HG03095 (cell line): Measurements from ENCODE around the gene CSPG4.
"Not testable (repeated sequence)": the region's sequence is repeated elsewhere in the genome, so short reads cannot be mapped to it uniquely, and the experiment has no call there.

Source experiments
- ATAC-seq: cut with Tn5 transposase; IDR thresholded peaks from one replicate; pipeline ENCODE4 v1.9.1; 2021; ENCODE audit warnings: moderate library complexity; ENCODE audit not compliant: unreplicated experiment

Gene CSPG4, protein sequence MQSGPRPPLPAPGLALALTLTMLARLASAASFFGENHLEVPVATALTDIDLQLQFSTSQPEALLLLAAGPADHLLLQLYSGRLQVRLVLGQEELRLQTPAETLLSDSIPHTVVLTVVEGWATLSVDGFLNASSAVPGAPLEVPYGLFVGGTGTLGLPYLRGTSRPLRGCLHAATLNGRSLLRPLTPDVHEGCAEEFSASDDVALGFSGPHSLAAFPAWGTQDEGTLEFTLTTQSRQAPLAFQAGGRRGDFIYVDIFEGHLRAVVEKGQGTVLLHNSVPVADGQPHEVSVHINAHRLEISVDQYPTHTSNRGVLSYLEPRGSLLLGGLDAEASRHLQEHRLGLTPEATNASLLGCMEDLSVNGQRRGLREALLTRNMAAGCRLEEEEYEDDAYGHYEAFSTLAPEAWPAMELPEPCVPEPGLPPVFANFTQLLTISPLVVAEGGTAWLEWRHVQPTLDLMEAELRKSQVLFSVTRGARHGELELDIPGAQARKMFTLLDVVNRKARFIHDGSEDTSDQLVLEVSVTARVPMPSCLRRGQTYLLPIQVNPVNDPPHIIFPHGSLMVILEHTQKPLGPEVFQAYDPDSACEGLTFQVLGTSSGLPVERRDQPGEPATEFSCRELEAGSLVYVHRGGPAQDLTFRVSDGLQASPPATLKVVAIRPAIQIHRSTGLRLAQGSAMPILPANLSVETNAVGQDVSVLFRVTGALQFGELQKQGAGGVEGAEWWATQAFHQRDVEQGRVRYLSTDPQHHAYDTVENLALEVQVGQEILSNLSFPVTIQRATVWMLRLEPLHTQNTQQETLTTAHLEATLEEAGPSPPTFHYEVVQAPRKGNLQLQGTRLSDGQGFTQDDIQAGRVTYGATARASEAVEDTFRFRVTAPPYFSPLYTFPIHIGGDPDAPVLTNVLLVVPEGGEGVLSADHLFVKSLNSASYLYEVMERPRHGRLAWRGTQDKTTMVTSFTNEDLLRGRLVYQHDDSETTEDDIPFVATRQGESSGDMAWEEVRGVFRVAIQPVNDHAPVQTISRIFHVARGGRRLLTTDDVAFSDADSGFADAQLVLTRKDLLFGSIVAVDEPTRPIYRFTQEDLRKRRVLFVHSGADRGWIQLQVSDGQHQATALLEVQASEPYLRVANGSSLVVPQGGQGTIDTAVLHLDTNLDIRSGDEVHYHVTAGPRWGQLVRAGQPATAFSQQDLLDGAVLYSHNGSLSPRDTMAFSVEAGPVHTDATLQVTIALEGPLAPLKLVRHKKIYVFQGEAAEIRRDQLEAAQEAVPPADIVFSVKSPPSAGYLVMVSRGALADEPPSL (N-terminal part only)

DNA sequence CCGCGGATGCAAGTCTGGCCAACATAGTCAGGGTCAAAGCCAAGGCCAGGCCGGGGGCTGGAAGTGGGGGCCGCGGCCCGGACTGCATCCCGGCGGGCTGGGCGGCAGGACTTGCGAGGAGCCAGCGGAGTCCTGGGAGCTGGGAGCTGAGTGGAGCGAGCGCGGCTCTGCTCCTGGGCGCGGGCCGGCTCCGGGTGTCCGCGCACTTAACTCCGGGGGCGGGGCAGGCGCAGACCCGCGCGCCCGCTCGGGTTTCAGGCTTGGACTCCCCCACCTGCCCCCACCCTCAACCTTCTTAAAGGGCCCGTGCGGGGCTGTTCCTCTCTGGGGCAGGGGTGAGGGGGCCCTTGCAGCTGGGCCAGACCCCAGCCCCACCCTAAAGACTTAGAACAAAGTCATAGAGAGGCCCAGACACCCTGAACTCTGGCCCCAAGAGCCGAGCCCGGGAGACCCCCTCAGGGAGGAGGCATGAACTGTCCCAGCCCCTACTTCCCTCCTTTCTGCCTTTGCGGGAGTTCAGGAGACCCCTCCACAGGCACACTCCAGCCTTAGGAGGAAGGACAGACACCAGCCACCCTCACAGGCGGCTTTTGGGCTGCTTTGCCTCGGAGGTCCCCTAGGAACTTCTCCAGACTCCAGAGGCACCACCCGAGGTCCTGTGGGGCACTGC, at the start of gene CSPG4:
Gene CSPG4, minus strand, starts transcription at position 181 of the 670 bp plus-strand sequence. Its CDS starts 93 bp downstream, at position 88.
- no peak for ATAC-seq

DNA sequence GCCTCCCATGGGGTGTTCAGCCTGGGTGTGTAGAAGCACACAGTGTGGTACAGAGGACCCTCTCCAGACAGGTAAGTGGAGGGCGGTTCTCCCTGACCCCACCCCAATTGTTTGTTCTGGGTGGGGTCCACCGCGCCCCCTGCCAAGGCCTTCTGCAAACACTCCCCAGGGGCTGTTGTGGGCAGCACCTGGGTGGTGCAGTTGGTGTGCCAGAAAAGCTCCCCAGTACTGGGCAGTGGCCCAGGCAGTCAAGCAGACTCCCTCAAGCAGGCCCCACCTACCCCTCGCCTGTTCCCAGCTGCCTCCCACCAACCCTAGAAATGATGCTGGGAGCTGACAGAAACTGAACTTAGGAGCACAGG, 49.7 kb upstream of the CSPG4 start:
- ATAC-seq: not testable (repeated sequence)

DNA sequence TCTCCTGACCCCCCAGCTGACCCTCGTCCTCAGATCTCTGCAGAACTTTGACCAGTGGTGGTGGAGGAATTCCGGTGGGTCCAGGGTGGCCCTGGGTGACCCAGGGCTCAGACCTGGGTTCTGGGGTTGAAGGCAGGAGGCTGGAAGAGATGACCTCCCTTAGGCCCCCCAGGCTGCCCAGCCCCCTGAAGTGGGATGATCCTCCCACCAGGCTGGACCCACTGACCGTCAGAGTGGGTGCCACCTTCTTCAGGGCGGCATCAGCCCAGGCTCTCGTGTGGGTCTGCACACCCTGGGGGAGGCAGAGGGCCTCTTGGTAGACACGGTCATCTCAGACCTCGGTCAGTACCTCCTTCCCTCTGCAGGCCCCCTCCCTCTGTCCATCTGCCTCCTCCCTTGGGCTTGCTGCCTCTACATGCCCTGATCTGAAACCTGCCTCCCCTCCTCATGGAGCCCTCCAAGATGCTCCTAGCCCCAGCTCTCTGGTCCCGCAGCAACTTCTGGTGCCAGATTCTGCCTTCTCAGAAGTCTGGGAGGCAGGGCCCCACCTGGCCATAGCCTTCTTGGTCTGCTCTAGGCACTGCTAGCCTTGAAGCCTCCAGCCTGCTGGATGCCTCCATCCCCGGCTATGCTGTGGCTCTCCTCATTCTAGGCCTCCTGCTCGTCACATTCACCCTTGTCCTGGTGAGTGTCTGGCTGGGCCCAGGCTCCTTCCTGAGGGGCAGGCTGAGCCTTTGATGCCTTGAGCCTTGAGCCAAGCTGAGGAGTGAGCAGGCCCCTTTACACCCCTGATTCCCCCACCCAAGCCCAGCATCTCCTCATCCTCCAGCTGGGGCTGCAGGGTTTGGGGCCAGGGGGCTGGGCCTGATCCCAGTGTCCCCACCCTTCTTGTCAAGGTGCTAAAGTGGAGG, 49.1 kb upstream of the CSPG4 start:
- no peak for ATAC-seq

DNA sequence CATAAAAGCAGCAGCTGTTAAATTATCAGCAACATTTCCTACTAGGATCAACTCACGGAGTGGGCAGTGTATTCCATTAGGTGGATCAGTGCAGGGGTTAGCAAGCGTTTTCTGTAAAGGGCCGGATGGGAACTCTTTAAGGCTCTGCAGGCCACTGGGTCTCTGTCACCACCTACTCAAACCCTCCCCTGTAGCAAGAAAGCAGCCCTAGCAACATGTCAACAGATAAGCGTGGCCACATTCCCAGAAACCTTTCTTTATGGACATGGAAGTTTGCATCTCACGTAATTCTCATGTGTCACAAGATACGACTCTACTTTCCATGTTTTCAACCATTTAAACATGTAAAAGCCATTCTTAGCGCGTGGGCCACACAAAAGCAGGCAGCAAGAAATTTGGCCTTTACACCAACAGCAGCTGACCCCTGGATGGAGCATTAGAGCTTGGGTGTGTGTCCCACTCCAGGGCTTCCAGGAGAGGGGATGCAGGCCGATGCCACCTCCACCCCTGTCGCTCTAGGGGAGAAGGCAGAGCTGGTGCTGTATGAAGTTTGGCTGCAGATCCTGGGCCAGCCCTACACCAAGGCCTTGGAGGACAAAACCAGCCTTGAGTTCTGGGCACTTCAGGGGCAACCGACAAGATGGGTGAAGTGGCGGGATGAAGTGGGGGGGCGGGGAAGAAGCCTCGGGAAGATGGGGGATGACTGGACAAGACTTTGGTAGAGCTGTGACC, 48.2 kb upstream of the CSPG4 start:
- no peak for ATAC-seq

DNA sequence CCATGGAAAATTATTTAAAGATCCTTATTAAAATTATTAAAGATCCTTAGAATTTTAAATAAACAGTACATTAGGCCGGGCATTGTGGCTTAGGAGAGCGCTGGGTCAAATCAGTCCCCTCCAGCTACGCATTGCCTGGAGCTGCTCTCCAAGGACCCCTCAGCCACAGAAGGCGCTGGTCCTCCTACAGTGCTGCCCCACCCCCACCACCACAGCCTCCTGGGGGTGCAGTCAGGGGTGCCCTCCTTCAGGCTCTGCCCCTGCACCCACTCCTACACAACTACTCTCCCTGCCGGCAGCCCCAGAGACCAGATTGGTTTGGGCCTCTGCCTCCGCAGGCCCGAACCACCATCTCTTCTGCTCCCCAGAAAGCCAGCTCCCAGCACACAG, 47.5 kb upstream of the CSPG4 start:
- ATAC-seq: not testable (repeated sequence)

DNA sequence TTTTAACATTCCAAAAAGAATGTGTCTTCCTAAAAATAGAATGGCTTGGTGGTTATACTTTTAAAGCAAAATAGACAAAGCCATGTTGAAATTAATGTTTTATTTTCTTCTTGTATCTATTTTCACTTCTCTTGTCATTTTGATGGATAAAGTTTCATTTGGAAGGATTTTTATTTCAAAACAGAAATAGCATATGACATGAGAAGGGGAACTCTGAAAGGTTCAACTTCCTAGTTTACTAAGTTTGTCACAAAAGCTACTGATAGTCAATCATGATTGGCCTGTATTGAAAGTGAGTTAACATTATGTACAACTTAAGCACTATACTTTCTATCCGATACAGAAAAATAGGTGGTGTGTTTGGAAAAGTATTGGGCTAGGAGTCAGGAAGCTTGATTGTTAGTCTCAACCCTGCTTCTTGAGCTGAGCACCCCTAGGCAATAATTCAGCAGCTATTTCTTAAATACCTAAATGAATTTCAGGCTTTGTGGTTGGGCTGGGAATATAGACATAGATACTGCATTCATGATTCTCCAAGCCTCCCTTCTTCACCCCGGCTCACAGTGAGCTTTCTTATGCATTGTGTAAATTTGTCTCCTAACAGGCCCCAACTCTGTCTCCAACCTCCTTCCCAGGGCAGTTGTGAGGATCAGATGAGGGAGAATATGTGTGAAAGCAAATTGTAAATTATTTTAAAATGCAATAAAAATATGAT, 46.9 kb upstream of the CSPG4 start:
- no peak for ATAC-seq

DNA sequence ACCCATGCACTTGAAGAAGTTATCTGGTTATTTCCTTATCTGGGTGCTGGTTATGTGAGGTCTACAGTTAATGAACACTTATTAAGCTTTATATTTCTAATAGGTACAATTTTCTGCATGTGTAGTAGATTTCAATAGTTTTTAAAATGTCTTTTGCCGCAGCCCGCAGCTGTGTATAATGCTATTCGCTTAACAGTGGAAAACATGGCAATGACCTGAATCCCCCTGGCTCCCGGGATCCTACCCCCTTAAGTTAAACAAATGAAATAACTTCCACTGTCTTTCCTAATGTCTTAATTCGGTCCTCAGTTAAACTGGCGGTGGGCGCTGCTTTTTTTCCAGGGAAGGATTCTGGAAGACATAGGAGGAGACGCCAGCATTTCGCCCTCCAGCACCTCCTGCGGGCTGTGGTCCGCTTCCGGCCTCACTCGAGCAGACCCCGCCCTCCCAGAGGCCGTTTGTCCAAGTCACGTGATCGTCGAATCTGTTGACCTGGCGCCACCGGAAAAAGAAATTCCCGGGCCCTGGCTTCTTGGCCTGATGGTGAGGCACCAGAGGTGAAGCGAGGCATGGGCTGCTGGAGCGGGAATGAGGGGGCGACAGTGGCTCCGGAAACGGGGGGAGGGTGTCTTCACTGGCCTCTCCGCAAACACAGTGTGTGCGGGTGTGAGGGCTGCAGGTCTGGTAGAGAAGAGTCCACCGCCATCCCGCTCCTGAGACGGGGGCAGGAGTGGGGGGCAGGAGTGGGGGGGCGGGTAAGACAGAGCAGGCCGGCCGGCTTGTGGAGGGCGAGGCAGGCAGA, 45.6 kb upstream of the CSPG4 start:
- peak; percentile 91 for ATAC-seq

DNA sequence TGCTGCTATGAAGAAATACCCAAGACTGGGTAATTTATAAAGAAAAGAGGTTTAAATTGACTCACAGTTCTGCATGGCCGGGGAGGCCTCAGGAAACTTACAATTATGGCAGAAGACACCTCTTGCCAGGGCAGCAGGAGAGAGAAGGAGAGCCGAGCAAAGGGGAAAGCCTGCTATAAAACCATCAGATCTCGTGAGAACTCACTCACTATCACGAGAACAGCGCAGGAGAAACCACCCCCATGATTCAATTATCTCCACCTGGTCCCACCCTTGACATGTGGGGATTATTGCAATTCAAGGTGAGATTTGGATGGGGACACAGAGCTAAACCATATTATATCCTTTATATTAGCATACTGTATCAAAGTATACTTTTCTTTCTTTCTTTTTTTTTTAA, 42.2 kb upstream of the CSPG4 start:
- not testable (repeated sequence) for ATAC-seq

DNA sequence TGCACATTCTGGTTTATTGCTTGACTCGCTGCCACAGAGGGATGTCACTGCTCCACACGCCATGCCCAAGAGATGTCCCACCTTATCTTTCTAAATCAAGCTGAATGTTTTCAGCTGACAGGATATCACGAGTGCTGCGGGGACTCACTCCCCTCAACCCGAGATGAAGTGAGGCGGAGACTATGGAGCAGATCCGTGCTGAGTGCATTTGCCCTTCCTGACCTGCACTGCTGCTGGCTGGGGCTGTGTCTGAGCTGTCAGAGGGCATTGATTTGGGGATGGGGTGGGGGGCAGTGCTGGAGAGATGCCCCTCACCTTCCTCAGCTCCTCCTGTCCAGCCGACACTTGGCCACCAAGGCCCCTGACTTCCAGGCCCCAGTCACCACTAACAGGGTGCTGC, 40.5 kb upstream of the CSPG4 start:
- no peak for ATAC-seq

DNA sequence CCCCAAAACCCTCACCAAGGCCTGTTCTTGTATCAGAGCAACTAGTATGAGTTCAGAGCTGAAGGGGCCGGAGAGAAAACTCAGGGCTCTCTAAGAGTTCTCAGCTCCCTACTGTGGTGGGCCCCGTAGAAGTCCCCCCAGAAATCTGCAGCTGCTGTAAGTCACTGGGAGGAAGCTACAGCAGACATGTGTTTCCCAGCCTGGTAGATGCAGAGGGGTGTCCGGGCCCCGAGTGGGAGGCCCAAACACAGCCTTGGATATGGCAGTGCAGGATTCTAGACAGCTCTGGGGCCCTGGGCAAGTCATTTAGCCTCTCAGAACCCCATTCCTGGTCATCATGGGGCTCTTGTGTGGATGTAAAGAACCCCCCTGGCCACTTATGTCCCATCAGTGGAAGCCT, 39.2 kb upstream of the CSPG4 start:
- ATAC-seq: no peak

DNA sequence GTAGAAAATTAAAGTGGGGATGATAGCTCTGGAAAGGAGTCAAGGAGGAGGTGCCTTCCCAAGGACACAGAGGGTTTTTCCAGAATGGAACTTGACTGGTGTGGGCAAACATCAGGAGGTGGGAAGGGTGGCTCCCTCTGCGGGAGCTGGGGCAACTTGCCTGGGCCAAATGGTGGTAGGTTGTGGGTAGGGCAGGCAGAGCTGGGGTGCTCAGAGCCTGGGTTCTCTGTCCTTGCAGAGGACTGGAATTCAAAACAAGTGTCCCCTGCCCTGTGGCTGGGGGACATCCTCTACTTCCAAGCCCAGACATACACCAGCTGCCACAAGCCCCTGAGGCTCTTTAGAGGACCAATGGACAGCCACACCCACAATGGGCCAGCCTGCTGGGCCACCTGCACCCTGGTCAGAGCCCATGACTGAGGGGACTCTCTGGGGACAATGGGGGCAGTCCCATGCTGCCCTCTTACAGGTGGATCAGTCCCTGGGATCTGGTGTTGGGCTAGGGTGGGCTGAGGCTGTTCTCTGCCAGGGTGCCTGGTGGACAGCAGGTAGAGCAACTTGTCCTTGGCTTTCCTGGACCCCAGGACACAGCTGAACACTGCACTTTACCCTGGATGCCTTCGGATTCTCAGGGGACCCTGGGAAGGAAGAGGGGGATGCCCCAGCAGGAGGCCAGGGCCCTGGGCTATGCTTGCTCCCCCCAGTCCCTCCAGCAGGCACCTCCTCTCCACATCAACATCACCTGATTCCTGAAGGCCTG, 38.6 kb upstream of the CSPG4 start:
- no peak for ATAC-seq

DNA sequence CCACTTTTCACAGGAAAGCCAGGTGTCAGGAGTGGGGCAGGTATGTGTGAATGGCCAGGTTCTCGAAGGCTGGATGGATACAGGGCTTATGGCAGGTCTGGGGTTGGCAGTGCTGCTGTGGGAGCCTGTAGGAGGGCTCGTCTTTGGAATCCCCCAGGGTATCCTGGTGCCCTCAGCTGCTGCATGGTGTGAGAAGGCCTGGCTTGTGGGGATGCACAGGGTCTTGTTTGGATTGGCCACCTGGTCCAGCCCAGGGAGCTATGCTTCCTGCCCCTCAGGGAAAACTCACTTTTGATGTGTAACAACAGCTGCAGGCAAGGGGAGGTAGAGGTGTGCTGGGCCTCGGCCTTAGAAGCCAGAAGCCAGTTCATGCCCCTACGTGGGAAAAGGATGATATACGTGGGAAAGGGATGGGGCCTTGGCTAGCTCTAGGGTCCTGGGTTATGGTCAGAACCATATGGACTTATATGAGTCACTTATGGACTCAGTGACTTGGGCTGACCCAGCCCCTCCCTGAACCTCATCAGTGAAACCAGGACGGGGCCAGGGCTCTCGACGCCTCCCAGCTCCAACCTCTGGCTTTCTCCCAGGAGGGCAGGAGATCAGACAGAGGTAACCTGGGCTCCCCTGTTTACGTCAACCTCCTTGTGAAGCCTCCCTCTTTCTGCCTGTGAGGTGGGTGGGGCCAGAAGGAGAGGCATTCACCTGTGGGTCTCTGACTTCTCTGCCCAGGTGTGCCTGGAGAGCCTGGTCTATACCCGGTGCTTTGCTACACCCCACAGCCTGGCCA, 37.8 kb upstream of the CSPG4 start:
- no peak for ATAC-seq

DNA sequence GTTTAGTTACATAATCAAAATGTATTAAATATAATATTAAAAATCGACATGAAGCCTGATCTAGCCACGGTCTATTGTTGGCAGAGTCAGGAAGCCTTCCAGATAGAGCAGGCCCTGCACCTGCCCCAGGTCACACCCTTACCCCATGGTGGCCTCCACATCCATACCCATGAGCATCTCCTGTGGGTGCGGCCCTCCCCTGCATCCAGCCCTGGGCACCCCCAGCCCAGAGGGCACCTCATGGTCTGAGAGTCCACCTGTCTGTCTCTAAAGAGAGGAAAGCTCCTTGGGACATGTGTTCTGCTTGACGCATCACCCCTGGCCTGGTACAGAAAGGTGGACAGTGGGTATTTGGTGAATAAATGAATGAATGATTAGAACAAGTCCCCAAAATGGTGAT, 37.2 kb upstream of the CSPG4 start:
- no peak for ATAC-seq

DNA sequence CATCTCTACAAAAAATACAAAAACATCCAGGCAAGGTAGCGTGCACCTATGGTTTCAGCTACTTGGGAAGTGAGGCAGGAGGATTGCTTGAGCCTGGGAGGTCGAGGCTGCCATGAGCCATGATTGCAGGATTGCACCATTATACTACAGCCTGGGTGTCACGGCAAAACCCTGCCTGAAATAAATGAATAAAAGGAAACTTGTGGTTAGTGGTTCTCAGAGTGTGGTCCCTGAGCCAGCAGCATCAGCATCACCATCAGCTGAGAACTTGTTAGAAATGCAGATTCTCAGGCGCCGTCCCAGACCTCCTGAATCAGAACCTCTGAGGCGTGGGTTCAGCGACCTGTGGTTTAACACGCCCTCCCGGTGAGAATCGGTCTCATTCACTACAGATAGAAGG, 36.2 kb upstream of the CSPG4 start:
- ATAC-seq: not testable (repeated sequence)

DNA sequence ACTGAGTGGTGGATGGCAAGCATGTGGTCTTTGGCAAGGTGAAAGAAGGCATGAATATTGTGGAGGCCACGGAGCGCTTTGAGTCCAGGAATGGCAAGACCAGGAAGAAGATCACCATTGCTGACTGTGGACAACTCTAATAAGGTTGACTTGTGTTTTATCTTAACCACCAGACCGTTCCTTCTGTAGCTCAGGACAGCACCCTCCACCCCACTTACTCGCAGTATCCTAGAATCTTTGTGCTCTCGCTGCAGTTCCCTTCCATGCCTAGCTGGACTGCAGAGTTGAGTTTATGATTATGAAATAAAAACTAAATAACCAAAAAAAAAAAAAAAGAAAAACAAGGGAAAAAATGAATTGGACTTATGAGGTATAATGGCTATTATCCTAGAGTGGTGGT, 34.5 kb upstream of the CSPG4 start:
- not testable (repeated sequence) for ATAC-seq

DNA sequence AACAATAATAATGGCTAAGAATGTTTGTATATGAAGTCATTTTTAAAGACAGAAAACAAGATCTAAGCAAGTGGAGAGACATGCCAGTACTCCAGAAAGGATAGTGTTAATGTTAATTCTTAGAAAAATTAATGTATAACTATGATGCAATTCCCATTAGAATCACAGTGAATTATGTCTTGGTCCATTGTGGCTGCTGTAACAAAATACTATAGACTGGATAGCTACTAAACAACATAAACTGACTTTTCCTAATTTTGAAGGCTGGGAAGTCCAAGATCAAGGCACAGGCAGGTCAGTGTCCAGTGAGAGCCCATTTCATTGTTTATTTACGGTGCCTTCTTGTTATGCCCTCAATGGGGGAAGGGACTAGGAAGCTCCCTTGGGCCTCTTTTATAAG, 32.7 kb upstream of the CSPG4 start:
- no peak for ATAC-seq
